T-cell (primary cell): ENCODE measurements around the gene EIF5A2. TPM values are rescaled to one million over a fixed set of nuclear protein-coding genes. Genes with fewer than 3 reads are reported as not detected.
"Not testable (repeated sequence)": the region's sequence is repeated elsewhere in the genome, so short reads cannot be mapped to it uniquely, and the experiment has no call there.

Experiments used
- ATAC-seq, 4 experiments: fragments of 200-7000 bp in 3 of 4; fragments of 150-1000 bp in 1 of 4; cut with Tn5 transposase; replicated peaks in 1 of 4; 1 replicate in 3 of 4; 2 replicates in 1 of 4; pipeline ENCODE4 v1.10.0; 2021; ENCODE audit warnings: moderate library complexity in 3 of 4, mild to moderate bottlenecking in 2 of 4, moderate number of reproducible peaks in 1 of 4
- CTCF ChIA-PET, 2 donors: fragments of 300-600 bp; sonication (Branson Sonifier 250); formaldehyde crosslinking; loops; one replicate each; lab custom pipeline; 2022; ENCODE audit warnings: antibody characterized with exemption in 2 of 2; lab: Charles Lee
- POLR2A ChIA-PET, 2 donors: fragments of 300-600 bp; sonication (Branson Sonifier 250); formaldehyde crosslinking; loops; one replicate each; lab custom pipeline; 2022; ENCODE audit warnings: antibody characterized with exemption in 2 of 2; lab: Charles Lee
- DNase-seq, 35 experiments: peaks; one replicate each; pipeline versions ENCODE4 v3.0.0 to v3.0.0-alpha.2; 2013 to 2023
- H3K27ac ChIP-seq: one replicate; pipeline ENCODE4 v1.5.1; 2013; ENCODE audit warnings: low read length
- H3K27me3 ChIP-seq, 2 experiments: replicated peaks in 1 of 2; 1 replicate in 1 of 2; 2 replicates in 1 of 2; pipeline versions ENCODE4 v1.6.1 to v1.7.0; 2013; ENCODE audit warnings: low read length in 1 of 2, mixed read lengths in 1 of 2; ENCODE audit not compliant: control insufficient read depth in 2 of 2, insufficient read depth in 2 of 2; ENCODE audit errors: extremely low read depth in 1 of 2
- H3K36me3 ChIP-seq, 2 donors: 1 replicate in 1 of 2; 2 replicates in 1 of 2; pipeline versions ENCODE4 v1.6.1 to v1.7.0; 2013; ENCODE audit warnings: low read length in 1 of 2; ENCODE audit not compliant: control insufficient read depth in 2 of 2, insufficient read depth in 1 of 2; ENCODE audit errors: extremely low read depth in 1 of 2
- H3K4me1 ChIP-seq, 2 experiments: 1 replicate in 1 of 2; 2 replicates in 1 of 2; pipeline versions ENCODE4 v1.6.1 to v1.7.0; 2013; ENCODE audit warnings: low read length in 2 of 2, mixed read lengths in 1 of 2; ENCODE audit not compliant: insufficient read depth in 2 of 2, control insufficient read depth in 1 of 2; ENCODE audit errors: extremely low read depth in 1 of 2
- H3K4me3 ChIP-seq, 2 donors: 1 replicate in 1 of 2; 2 replicates in 1 of 2; pipeline versions ENCODE4 v1.5.1 to v1.7.0; 2013; ENCODE audit warnings: mild to moderate bottlenecking in 2 of 2, low read length in 1 of 2, moderate library complexity in 1 of 2; ENCODE audit not compliant: control insufficient read depth in 1 of 2; ENCODE audit errors: extremely low read depth in 1 of 2
- H3K9me3 ChIP-seq: 2 replicates; pipeline ENCODE4 v1.7.0; 2013
- H3K27ac Mint-ChIP-seq, 2 donors: one replicate each; pipeline ENCODE4 v1.8.0; 2020 to 2021; ENCODE audit warnings: mild to moderate bottlenecking in 2 of 2, mixed read lengths in 2 of 2
- H3K27me3 Mint-ChIP-seq, 2 donors: one replicate each; pipeline ENCODE4 v1.8.0; 2021 to 2022; ENCODE audit warnings: mixed read lengths in 2 of 2
- H3K36me3 Mint-ChIP-seq: one replicate; pipeline ENCODE4 v1.8.0; 2021; ENCODE audit warnings: mixed read lengths
- H3K4me1 Mint-ChIP-seq, 3 donors: one replicate each; pipeline ENCODE4 v1.8.0; 2020 to 2022; ENCODE audit warnings: mixed read lengths in 3 of 3, mild to moderate bottlenecking in 1 of 3
- H3K4me3 Mint-ChIP-seq, 3 donors: one replicate each; pipeline ENCODE4 v1.8.0; 2020 to 2022; ENCODE audit warnings: mild to moderate bottlenecking in 3 of 3, mixed read lengths in 3 of 3, moderate library complexity in 3 of 3
- H3K9me3 Mint-ChIP-seq, 3 donors: one replicate each; pipeline ENCODE4 v1.8.0; 2020 to 2022; ENCODE audit warnings: mixed read lengths in 3 of 3
- WGBS: methylation state at CpG from one replicate; pipeline ENCODE4 v1.1.5; 2013; ENCODE audit warnings: missing lambda C conversion rate; ENCODE audit not compliant: insufficient coverage; 5-methylcytosine and 5-hydroxymethylcytosine counted together
- total RNA-seq, 35 experiments: library from RNA in 6 of 35; stranded (reverse) in 6 of 35; fragments of 120-200 nt in 1 of 35; gene quantifications; one replicate each; pipeline versions ENCODE4 v1.2.1 to v1.2.4 and lab custom pipeline; 2013 to 2026

Gene EIF5A2
- total RNA-seq, 5 donors from 2014 or later (not counting 1 experiment from before 2014, with no cell fraction given): 10.1 to 14.1 (median 13.5) TPM

DNA sequence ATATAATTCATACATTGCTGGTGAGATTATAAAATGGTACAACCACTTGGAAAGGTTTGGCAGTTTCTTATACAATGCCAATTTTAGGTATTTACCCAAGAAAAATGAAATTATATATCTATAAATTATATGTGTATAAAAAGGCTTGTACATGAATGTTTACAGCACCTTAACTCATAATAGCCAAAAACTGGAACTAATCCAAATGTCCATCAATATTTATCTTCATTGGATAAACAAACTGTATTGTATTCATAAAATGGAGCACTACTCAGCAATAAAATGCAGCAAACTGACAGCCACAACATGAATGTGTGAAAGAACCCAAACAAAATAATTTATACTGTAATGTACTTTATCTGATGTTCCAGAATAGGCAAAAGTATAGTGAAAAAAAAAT is 33.6 kb upstream of the EIF5A2 start:
- Histone ChIP-seq H3K27ac (no peak overlapping the region), H3K36me3 (no peaks in the 10 kb centered on the region), H3K4me3 (no peak overlapping the region), H3K27me3 (peaks cover 0 to 10% of the 10 kb centered on the region in 2 experiments), H3K4me1 (no peaks in the 10 kb centered on the region), H3K9me3 (peaks cover 3% of the 10 kb centered on the region)
- DNase-seq: no peak
- Mint-ChIP-seq H3K4me3 (no peak overlapping the region), H3K27me3 (peaks cover 25 to 39% of the 10 kb centered on the region in 2 donors), H3K9me3 (peaks cover 16 to 17% (median 16%) of the 10 kb centered on the region in 3 donors), H3K27ac (no peak overlapping the region), H3K4me1 (no peaks in the 10 kb centered on the region), H3K36me3 (no peaks in the 10 kb centered on the region)
- CTCF ChIA-PET: no interaction called here
- ATAC-seq: no peak
- POLR2A ChIA-PET: no interaction called here

DNA sequence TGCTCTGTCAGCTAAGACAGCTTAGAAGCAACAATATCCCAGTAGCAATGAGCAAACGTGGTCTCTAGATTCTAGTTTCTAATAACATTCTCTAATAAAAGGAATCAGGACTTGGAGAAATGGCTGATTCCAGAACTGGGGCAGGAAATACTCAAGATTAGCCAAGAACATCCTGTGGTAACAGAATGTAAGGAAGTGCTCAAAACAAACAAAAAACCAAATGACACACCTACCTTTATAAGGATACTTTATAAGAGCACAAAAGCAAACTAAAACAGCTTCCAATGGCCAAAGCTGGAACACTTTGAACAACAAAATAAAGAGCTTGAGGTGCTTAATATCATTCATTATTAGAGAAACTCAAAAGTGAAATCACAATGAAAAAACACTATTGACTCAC is 33.1 kb upstream of the EIF5A2 start:
- CTCF ChIA-PET: no interaction called here
- Mint-ChIP-seq H3K4me3 (no peak overlapping the region), H3K36me3 (no peaks in the 10 kb centered on the region), H3K27me3 (peaks cover 25 to 37% of the 10 kb centered on the region in 2 donors), H3K9me3 (peaks cover 16 to 17% (median 16%) of the 10 kb centered on the region in 3 donors), H3K27ac (no peak overlapping the region), H3K4me1 (no peaks in the 10 kb centered on the region)
- no CpG with 5 or more reads among the region's 1 CpG for WGBS
- H3K27ac ChIP-seq: no peak overlapping the region
- H3K9me3 ChIP-seq: peaks cover 3% of the 10 kb centered on the region
- peaks cover 0 to 6% of the 10 kb centered on the region in 2 experiments for H3K27me3 ChIP-seq
- H3K36me3 ChIP-seq: no peaks in the 10 kb centered on the region
- no peak for DNase-seq
- no peaks in the 10 kb centered on the region for H3K4me1 ChIP-seq
- no peak overlapping the region for H3K4me3 ChIP-seq
- ATAC-seq: no peak
- POLR2A ChIA-PET: no interaction called here

DNA sequence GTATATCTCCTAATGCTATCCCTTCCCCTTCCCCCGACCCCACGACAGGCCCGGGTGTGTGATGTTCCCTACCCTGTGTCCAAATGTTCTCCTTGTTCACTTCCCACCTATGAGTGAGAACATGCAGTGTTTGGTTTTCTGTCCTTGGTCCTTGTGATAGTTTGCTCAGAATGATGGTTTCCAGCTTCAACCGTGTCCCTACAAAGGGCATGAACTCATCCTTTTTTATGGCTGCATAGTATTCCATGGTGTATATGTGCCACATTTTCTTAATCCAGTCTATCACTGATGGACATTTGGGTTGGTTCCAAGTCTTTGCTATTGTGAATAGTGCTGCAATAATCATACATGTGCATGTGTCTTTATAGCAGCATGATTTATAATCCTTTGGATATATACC is 24.6 kb upstream of the EIF5A2 start:
- H3K36me3 ChIP-seq, H3K27ac Mint-ChIP-seq, H3K36me3 Mint-ChIP-seq, ATAC-seq, H3K9me3 Mint-ChIP-seq, H3K4me1 Mint-ChIP-seq, H3K4me3 Mint-ChIP-seq, H3K4me3 ChIP-seq, H3K27ac ChIP-seq, H3K27me3 ChIP-seq, H3K9me3 ChIP-seq, CTCF ChIA-PET, H3K4me1 ChIP-seq, DNase-seq, POLR2A ChIA-PET: not testable (repeated sequence)
- WGBS: no CpG with 5 or more reads among the region's 4 CpGs
- H3K27me3 Mint-ChIP-seq: peaks cover 26 to 35% of the 10 kb centered on the region in 2 donors

DNA sequence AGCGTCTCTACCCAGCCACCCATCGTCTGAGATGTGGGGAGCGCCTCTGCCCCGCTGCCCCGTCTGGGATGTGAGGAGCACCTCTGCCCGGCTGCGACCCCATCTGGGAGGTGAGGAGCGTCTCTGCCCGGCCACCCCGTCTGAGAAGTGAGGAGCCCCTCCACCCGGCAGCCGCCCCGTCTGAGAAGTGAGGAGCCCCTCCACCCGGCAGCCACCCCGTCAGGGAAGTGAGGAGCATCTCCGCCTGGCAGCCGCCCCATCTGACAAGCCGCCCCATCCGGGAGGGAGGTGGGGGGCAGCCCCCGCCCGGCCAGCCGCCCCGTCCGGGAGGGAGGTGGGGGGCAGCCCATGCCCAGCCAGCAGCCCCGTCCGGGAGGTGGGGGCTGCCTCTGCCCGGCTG is 15.1 kb upstream of the EIF5A2 start:
- H3K4me3 ChIP-seq, POLR2A ChIA-PET, H3K27me3 ChIP-seq, H3K36me3 Mint-ChIP-seq, H3K4me1 ChIP-seq, H3K36me3 ChIP-seq, ATAC-seq, H3K9me3 ChIP-seq, H3K27ac ChIP-seq, CTCF ChIA-PET, H3K4me1 Mint-ChIP-seq, H3K4me3 Mint-ChIP-seq, DNase-seq, H3K27ac Mint-ChIP-seq: not testable (repeated sequence)
- Mint-ChIP-seq H3K9me3 (peaks cover 6 to 39% (median 18%) of the 10 kb centered on the region in 3 donors), H3K27me3 (peaks cover 9 to 13% of the 10 kb centered on the region in 2 donors)
- WGBS: 97% methylated on average over 11 of the region's 27 CpGs

DNA sequence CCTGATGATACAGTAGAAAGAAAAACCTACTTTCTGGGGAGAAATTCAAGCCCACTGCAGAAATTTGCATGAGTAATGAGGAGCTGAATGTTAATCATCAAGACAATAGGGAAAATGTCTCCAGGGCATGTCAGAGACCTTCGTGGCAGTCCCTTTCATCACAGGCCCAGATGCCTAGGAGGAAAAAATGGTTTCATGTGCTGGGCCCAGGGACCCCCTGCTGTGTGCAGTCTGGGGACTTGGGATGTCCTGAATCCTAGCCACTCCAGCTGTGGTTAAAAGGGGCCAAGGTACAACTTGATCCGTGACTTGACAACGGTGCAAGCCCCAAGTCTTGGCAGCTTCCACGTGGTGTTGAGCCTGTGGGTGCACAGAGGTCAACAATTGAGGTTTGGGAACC is 10.3 kb upstream of the EIF5A2 start:
- DNase-seq (no peak), ATAC-seq (no peak)
- no peak overlapping the region for H3K4me3 Mint-ChIP-seq
- H3K4me3 ChIP-seq: no peak overlapping the region
- ChIA-PET CTCF (no interaction called here), POLR2A (no interaction called here)
- no peaks in the 10 kb centered on the region for H3K36me3 ChIP-seq
- H3K27ac ChIP-seq: no peak overlapping the region
- H3K27ac Mint-ChIP-seq: no peak overlapping the region
- peaks cover 12 to 52% (median 21%) of the 10 kb centered on the region in 3 donors for H3K9me3 Mint-ChIP-seq
- no peaks in the 10 kb centered on the region for H3K4me1 Mint-ChIP-seq
- H3K9me3 ChIP-seq: no peaks in the 10 kb centered on the region
- peaks cover 6 to 15% of the 10 kb centered on the region in 2 donors for H3K27me3 Mint-ChIP-seq
- no peaks in the 10 kb centered on the region for H3K27me3 ChIP-seq
- WGBS: 73% methylated on average over 4 of the region's 4 CpGs
- peaks cover 6% of the 10 kb centered on the region for H3K36me3 Mint-ChIP-seq
- no peaks in the 10 kb centered on the region for H3K4me1 ChIP-seq

DNA sequence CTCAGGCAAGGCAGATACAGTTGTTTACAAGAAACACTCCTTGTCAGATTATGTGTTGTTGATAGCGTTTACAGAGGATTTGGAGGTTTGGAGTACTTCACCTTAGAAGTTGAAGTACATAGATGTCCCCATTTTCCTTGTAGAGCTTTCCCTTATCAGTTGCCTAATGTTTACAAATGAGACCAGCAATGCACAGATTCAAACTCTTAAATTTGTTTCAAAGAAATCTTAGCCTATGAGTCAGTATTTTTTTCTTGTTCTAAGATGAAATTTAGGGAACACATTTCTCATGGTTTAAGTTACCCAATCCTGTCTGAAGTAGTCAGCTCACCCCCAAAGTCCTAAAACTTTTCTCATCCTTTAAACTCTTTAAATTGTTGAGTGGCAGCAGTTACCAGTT is 6.3 kb upstream of the EIF5A2 start:
- Histone ChIP-seq H3K36me3 (no peaks in the 10 kb centered on the region), H3K27ac (no peak overlapping the region), H3K9me3 (peaks cover 4% of the 10 kb centered on the region), H3K4me3 (no peak overlapping the region), H3K27me3 (no peaks in the 10 kb centered on the region), H3K4me1 (no peaks in the 10 kb centered on the region)
- CTCF ChIA-PET: interaction anchor here in 1 of 2 donors (0.6 kb wide), 1 partner anchor 740 kb away, joined by 4 read pairs; no protein-coding TSS in a partner anchor
- DNase-seq (no peak), ATAC-seq (no peak)
- no peak overlapping the region for H3K27ac Mint-ChIP-seq
- no peak overlapping the region for H3K4me3 Mint-ChIP-seq
- POLR2A ChIA-PET: no interaction called here
- no CpG with 5 or more reads among the region's 1 CpG for WGBS
- peaks cover 15 to 48% (median 23%) of the 10 kb centered on the region in 3 donors for H3K9me3 Mint-ChIP-seq
- peaks cover 6% of the 10 kb centered on the region for H3K36me3 Mint-ChIP-seq
- H3K27me3 Mint-ChIP-seq: peaks cover 0 to 4% of the 10 kb centered on the region in 2 donors
- no peaks in the 10 kb centered on the region for H3K4me1 Mint-ChIP-seq

DNA sequence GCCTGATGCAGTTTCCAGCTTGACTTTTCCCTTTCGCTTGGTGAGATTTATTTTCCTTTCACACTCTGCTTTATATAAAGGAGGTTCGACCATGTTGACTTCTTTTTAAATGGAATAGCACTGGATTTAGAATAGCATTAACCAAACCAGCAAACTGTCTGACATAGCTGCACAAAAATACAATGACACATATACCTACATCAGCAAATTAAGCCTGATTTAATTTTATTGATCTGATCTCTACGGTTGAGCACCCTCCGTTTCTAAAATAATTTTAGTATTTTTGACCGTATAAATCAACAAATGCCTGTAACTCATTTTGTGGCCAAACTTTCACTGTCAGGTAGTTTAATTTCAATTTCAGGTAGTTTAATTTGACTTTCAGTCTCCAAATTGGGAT is 5.8 kb upstream of the EIF5A2 start:
- ChIA-PET POLR2A (interaction anchor here (0.5 to 0.8 kb wide), 2 partner anchors 50 to 1210 kb away, joined by 3 to 4 read pairs; no protein-coding TSS in a partner anchor), CTCF (no interaction called here)
- Histone ChIP-seq H3K4me3 (no peak overlapping the region), H3K27me3 (no peaks in the 10 kb centered on the region), H3K4me1 (peaks cover 0 to under 1% of the 10 kb centered on the region in 2 experiments), H3K27ac (no peak overlapping the region), H3K36me3 (no peaks in the 10 kb centered on the region), H3K9me3 (peaks cover 8% of the 10 kb centered on the region)
- H3K27me3 Mint-ChIP-seq: peaks cover 0 to 4% of the 10 kb centered on the region in 2 donors
- no peak overlapping the region for H3K4me3 Mint-ChIP-seq
- peaks cover 6% of the 10 kb centered on the region for H3K36me3 Mint-ChIP-seq
- H3K9me3 Mint-ChIP-seq: peaks cover 15 to 48% (median 23%) of the 10 kb centered on the region in 3 donors
- WGBS: 93% methylated on average over 3 of the region's 5 CpGs
- no peak for DNase-seq
- H3K27ac Mint-ChIP-seq: no peak overlapping the region
- H3K4me1 Mint-ChIP-seq: peaks cover 0 to 4% (median 3%) of the 10 kb centered on the region in 3 donors
- ATAC-seq: no peak
